ENCODE results near the gene XCL2.

Gene XCL2

DNA sequence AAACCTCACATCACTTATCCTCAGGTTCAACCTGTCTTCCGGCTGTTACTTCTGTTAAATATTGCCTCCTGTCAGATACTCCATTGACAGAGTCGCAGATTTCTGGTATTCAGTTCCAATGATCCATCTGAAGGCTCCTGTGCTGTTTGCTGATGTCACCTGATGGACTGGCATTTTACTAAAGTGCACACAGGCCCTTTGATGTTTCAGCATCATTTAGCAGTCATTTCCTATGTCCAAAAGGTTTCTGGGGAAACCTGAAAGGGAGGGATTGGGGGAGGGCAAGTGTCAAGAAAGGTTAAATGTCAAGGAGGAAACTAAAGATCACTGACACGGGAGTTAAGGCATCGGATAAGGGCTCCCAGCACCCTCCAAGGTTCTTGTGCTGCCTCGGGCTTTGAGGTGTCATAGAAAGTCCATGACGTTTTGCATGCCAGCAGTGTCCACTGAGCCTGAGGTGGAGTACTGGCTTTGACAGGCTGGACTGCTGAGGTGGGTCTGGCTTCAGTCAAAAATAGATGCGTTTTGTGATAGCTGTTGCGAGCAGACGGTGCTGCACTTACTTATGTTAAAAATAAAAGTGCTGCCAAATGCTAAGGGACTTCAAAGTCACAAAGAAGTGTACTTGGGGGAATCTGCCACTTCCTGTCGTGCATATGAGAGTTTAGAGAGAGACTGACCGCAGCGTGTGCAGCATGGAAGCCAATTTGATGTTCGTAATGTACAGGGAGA, 30.8 kb downstream of the XCL2 start:
- DNase-seq: no peak

DNA sequence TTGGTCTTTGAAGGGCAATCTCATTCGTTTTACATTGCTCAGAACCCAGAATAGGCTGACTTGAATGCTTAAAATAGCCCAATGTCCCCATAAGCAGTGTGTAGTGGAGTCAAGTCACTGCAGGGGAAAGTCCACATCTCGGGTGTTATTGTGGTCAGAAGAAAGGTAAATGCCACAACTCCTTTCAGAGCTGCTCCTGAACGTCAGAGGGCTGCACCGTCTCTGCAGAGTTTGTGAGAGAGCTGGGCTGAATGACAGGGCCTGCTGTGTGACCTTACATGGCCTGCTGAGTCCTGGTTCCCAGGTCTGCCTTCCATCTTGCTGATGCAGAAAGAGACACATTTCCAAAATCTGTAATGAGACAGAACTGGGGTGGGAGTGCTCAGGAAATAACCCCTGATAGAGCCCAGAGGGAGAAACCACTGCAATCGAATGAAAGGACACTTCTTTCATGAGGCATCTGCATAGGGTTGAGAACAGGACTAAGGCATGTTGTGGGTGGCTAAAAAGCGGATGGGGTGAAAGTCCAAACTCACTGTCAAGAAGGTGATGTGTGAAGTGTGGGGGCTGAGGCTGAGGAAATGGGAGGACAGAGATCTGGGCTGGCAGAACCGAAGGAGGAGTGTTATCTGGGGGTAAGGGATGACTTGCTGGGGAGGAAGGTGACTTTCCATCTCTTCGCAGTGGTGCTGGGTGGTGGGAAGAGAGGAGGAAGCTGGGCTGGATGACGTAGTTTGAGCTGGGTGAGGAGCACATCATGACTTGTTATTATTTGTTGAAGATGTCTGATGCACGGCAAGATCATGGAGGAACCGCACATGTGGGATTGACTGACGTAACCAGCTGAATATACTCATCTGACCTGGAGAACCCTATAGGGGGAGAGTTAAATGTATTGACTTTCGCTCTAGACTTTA, 33.7 kb downstream of the XCL2 start:
- no peak for DNase-seq

DNA sequence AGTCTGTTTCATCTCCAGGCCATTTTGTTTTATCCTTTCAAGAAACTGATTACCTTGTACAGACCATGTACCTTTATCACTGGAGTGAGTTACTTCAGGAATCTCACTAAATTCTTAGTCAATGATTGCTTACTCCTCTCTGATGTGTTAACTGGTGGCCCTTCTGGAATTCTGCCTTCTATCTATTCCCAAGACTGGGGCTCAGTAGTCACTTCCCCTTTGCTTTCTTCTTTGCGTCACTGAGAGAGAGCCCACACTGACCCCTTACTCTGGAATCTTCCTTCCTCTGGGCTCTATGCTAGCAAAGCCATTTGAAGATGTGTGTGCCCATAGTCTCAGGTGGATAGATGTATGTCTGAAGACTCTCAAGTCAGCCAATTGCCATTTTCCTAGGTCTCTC, 34.6 kb downstream of the XCL2 start:
- DNase-seq: no peak

DNA sequence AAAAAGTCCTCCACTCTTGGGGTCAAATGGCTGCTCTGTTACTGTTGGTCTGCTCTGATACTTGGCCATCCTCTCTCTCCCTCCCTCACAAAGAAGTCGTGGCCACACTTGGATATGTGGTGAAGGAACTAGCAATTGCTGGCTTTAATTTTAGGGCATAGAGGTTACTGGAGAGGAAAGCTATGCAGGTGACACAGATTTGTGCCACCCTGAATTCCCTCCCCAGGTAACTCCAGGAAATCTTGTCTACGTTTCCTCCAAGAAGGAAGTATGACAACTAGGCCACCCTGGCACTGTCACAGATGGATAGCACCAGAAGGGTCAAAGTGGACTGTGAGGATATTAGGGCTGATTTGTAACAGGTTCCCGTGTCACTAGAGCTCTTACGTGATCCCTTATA, 36.0 kb downstream of the XCL2 start:
- no peak for DNase-seq

DNA sequence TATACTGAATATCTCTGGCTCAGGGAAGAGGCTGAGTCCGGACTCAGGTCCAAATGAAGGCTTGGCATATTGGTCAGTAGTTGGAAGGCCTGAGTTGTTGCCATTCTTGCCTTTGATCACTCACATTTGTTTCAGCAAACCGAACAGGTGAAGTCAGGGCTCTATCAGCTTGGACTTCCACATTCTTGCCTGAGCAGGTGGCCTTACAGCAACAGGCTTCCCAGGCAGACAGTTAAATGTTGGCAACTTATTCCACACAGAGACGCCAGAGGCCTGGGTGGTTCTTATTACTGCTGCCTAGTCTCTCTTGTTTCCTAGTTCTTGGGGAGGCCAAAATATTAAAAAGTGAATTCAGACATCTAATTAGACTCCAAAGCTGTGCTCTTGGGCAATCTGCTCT, 36.6 kb downstream of the XCL2 start:
- no peak for DNase-seq

GRCh38 chr1:168506204-168506819, 37.5 kb downstream of the XCL2 start:
- DNase-seq: no peak

DNA sequence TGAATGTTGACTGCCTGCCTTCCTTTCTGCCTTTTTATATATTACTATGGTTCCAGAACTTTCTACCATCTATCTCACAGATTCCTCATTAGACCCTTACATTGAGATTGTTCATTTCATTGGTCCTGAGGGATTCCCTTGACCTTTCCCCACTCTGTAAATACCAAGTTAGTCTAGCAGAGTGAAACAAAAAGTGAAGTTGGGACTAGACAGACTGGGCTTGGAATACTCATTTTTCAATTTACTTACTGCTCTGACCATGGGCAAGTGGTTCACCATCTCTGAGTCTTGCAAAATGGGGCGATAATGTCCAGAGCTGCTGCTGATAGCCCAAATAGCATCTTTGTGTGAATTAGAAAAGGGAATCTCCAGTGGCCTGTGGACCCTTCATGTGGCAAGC, 38.8 kb downstream of the XCL2 start:
- no peak for DNase-seq

DNA sequence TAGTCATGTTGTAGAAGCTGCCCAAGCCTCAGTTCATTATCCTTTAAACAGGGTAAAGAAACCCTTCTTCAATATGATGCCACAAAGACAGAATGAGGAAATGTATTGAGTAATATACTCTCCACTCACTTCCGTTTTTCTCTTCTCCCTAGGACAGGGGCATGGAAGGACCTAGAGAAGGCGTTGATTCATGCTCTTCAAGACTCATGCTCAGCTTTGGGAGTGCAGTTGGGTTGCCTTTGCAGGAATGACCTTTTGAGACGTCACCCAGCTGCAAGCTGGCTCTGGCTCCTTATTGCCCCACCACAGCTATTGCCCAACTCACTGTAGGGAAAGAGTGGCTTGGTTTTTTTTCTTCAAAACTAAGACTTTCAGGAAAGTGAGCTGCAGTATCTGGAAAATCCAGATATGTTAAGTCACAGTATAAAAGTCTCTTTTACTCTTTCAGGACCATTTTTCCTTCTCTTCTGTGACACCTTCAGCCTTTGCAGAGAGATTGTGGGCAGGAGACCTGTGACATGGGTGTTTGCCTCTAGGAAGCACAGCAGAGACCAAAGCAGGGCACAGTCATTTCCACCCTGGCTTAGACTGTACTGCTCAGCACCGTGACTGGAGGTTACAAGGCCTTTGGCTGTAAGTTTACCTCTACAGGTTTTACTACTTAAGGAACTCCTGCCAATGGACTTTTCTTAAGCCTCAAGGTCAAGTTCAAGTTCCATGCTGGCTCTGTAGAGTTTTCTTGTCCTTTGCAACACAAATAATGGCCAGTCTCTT, 39.5 kb downstream of the XCL2 start:
- no peak for DNase-seq

- DNase-seq: no peak
Measured at GRCh38 chr1:168499688-168500049, 44.1 kb downstream of the XCL2 start.

DNA sequence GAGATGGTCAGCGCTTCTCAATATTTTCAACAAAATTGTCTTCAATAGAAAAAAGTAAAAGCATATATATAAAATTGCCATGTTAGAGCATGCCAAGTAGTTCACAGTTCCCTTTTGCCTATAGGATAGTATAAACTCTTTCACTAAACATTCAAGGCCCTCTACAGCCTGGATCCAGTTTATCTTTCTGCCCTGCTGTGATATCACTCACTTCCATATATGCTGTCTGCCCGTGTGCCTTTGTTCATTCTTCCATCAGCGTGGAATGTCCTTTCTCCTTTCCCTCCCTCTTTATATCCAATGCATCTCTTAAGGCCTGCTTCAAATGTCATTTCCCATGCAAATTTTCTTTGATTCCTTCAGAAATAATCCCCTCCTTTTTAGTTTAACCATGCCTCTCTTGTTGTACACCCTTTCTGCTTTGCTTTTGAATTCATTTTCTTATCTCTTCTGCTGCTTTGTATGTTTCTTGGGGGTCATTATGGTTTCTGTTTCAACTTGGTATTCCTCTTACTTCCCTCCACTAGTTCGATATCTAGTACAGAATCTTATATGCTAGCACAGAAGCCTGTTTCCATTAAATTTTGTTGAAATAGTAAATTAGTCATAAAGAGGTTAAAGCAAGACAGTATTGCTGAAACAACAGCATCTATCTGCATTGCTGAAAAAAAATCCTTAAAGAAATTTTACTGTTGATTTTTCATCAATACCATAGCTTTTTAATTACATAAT, 44.7 kb downstream of the XCL2 start:
- no peak for DNase-seq

GRCh38 chr1:168498159-168498631, 45.6 kb downstream of the XCL2 start:
- no peak for DNase-seq

DNA sequence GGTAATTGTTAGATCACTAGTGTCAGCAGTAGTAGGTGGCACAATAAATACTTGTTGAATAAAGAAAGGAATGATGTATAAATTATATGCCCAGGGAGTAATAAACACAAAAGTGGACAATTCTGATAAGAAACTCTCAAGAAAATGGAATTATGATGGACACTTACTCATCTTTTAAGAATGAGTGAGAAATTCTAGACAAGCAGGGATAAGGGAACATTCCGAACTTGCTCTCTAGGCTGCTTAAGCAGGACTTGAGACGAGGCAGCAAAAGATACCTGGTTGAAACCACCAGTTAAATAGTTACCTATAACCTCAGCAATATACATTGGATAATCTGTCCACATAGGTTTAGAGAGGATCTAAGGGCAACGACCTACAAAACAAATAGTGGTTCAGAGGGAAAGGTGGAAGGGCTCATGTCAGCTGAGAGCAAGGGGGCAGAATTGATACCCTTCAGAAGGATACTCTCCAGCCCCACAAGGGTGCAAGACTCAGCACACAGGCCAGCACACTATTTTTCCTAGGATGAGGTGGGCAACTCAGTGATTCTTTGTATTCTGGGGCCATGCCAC, 46.3 kb downstream of the XCL2 start:
- DNase-seq: no peak

GRCh38 chr1:168491527-168492164, 52.2 kb downstream of the XCL2 start:
- no peak for DNase-seq

Measured in cortex of kidney (tissue), 1 donor.